OCI-LY7 (cell line): ENCODE measurements around the gene GIT2. TPM values are rescaled to one million over a fixed set of nuclear protein-coding genes. Genes with fewer than 3 reads are reported as not detected.

Source experiments
- BruUV-seq: library from RNA; stranded (reverse); fragments of 400-500 nt; replicated peaks from 2 replicates; lab custom pipeline; 2021; lab: Mats Ljungman, UMichigan
- CTCF ChIA-PET: fragments of 300-600 bp; sonication (Branson Sonifier 250); formaldehyde crosslinking; loops from one replicate; lab custom pipeline; 2022; ENCODE audit warnings: antibody characterized with exemption; ENCODE audit not compliant: unreplicated experiment; lab: Charles Lee
- POLR2A ChIA-PET: fragments of 300-600 bp; sonication (Branson Sonifier 250); formaldehyde crosslinking; loops from one replicate; lab custom pipeline; 2022; ENCODE audit warnings: antibody characterized with exemption; lab: Charles Lee
- DNase-seq: peaks from one replicate; pipeline ENCODE4 v3.0.0-alpha.2; 2015; ENCODE audit warnings: low spot score
- H2AFZ ChIP-seq: fragments of 200-600 bp; sonication (generic), shearing (Covaris generic); 2 replicates; pipeline ENCODE4 v1.6.1; 2014; ENCODE audit warnings: mild to moderate bottlenecking, antibody characterized with exemption, low read length, moderate library complexity
- H3K27ac ChIP-seq: fragments of 200-600 bp; sonication (generic); 2 replicates; pipeline ENCODE4 v1.5.1; 2014; ENCODE audit warnings: mixed run types, low read depth, mild to moderate bottlenecking, moderate library complexity, low read length, inconsistent platforms; ENCODE audit not compliant: poor library complexity, severe bottlenecking
- H3K36me3 ChIP-seq: fragments of 200-600 bp; sonication (generic); 2 replicates; pipeline ENCODE4 v1.6.1; 2014; ENCODE audit warnings: mild to moderate bottlenecking, antibody characterized with exemption, low read length, moderate library complexity, mixed read lengths; ENCODE audit not compliant: insufficient read depth
- H3K4me1 ChIP-seq: fragments of 200-600 bp; sonication (generic); 2 replicates; pipeline ENCODE4 v1.5.1; 2014; ENCODE audit warnings: mild to moderate bottlenecking, low read length; ENCODE audit not compliant: insufficient read depth, poor library complexity, severe bottlenecking
- H3K4me2 ChIP-seq: fragments of 200-600 bp; sonication (generic); 2 replicates; pipeline ENCODE4 v1.6.1; 2014; ENCODE audit warnings: mild to moderate bottlenecking, low read length
- H3K4me3 ChIP-seq: fragments of 200-600 bp; sonication (generic); 2 replicates; pipeline ENCODE4 v1.5.1; 2014; ENCODE audit warnings: mild to moderate bottlenecking, low read depth, low read length; ENCODE audit not compliant: poor library complexity, severe bottlenecking
- H3K79me2 ChIP-seq: fragments of 200-600 bp; sonication (generic); 2 replicates; pipeline ENCODE4 v1.6.1; 2016; ENCODE audit warnings: low read depth, mild to moderate bottlenecking, low read length, moderate library complexity, mixed read lengths; ENCODE audit not compliant: insufficient read depth
- H3K9me2 ChIP-seq: fragments of 200-600 bp; sonication (generic); 2 replicates; pipeline ENCODE4 v1.6.1; 2016; ENCODE audit warnings: mild to moderate bottlenecking, low read length, mixed read lengths; ENCODE audit not compliant: insufficient read depth
- H3K9me3 ChIP-seq: fragments of 200-600 bp; sonication (generic); 2 replicates; pipeline ENCODE4 v1.6.1; 2014; ENCODE audit warnings: mild to moderate bottlenecking, mixed run types, low read length, mixed read lengths
- H4K20me1 ChIP-seq: fragments of 200-600 bp; sonication (generic); 2 replicates; pipeline ENCODE4 v1.6.1; 2014; ENCODE audit warnings: mild to moderate bottlenecking, antibody characterized with exemption, low read length, moderate library complexity, mixed read lengths; ENCODE audit not compliant: insufficient read depth
- CTCF ChIP-seq: fragments of 200-600 bp; sonication (generic); conservative IDR thresholded peaks from 2 replicates; pipeline ENCODE4 v1.5.1; 2014; ENCODE audit warnings: mild to moderate bottlenecking, antibody characterized with exemption, low read length, moderate library complexity, mixed read lengths
- EZH2phosphoT487 ChIP-seq: fragments of 200-600 bp; sonication (generic); IDR thresholded peaks from 2 replicates; pipeline ENCODE4 v1.6.1; 2018; ENCODE audit warnings: low read depth, borderline replicate concordance, mild to moderate bottlenecking, mixed run types, antibody characterized with exemption, low read length, moderate library complexity, mixed read lengths
- intact Hi-C: fragments of 100-400 bp; cut with micrococcal nuclease; formaldehyde crosslinking; loops from one replicate; pipeline ENCODE4 v1.10.0; 2022; ENCODE audit not compliant: unreplicated experiment
- total RNA-seq, 2 experiments: library from RNA; depleted of rRNA in 1 of 2; stranded (reverse); fragments of >200 nt in 1 of 2; shearing (Covaris generic) in 1 of 2; gene quantifications; 2 replicates each; pipeline ENCODE4 v1.2.3, GENCODE V29; 2014 to 2022

Gene GIT2
- total RNA-seq, 2 experiments from 2014 or later = 57.1 to 123 TPM

- TF ChIP-seq CTCF (no peak), EZH2phosphoT487 (no peak)
- POLR2A ChIA-PET = interaction anchor here (0.6 to 1.6 kb wide), 3 partner anchors 17 to 653 kb away, joined by 3 to 7 read pairs (median 3); no protein-coding TSS in a partner anchor
- no peak for DNase-seq
- no peaks in the 10 kb centered on the region for H4K20me1 ChIP-seq
- intact Hi-C loops = no loop called here
- H3K4me1 ChIP-seq = no peaks in the 10 kb centered on the region
- no peak overlapping the region for H3K27ac ChIP-seq
- no peaks in the 10 kb centered on the region for H3K79me2 ChIP-seq
- no TSS peak for BruUV-seq
- no peak overlapping the region for H3K4me2 ChIP-seq
- CTCF ChIA-PET = no interaction called here
- H3K4me3 ChIP-seq = no peak overlapping the region
- H2AFZ ChIP-seq = no peak overlapping the region
- peaks cover 96% of the 10 kb centered on the region for H3K36me3 ChIP-seq
- no peaks in the 10 kb centered on the region for H3K9me3 ChIP-seq
- H3K9me2 ChIP-seq = no peaks in the 10 kb centered on the region
These were observed 32.8 kb downstream of the GIT2 start for GRCh38 chr12:109963330-109963729.

GRCh38 chr12:109962398-109962797 lies 33.8 kb downstream of the GIT2 start:
- ChIA-PET CTCF (no interaction called here), POLR2A (no interaction called here)
- H3K36me3 ChIP-seq = peaks cover 96% of the 10 kb centered on the region
- no TSS peak for BruUV-seq
- H3K9me2 ChIP-seq = no peaks in the 10 kb centered on the region
- no peaks in the 10 kb centered on the region for H4K20me1 ChIP-seq
- intact Hi-C loops = no loop called here
- no peak overlapping the region for H3K4me3 ChIP-seq
- no peak for DNase-seq
- no peak overlapping the region for H3K4me2 ChIP-seq
- no peaks in the 10 kb centered on the region for H3K4me1 ChIP-seq
- no peak for TF ChIP-seq EZH2phosphoT487
- no peak for TF ChIP-seq CTCF
- H3K79me2 ChIP-seq = no peaks in the 10 kb centered on the region
- no peak overlapping the region for H3K27ac ChIP-seq
- no peaks in the 10 kb centered on the region for H3K9me3 ChIP-seq
- no peak overlapping the region for H2AFZ ChIP-seq

GRCh38 chr12:109961612-109962011 lies 34.6 kb downstream of the GIT2 start:
- H4K20me1 ChIP-seq = no peaks in the 10 kb centered on the region
- H3K27ac ChIP-seq = no peak overlapping the region
- no peaks in the 10 kb centered on the region for H3K9me2 ChIP-seq
- H3K4me2 ChIP-seq = no peak overlapping the region
- H3K36me3 ChIP-seq = peaks cover 96% of the 10 kb centered on the region
- no peak overlapping the region for H3K4me3 ChIP-seq
- H3K9me3 ChIP-seq = no peaks in the 10 kb centered on the region
- H3K79me2 ChIP-seq = no peaks in the 10 kb centered on the region
- POLR2A ChIA-PET = interaction anchor here (0.6 kb wide), 1 partner anchor 807 kb away, joined by 3 read pairs; no protein-coding TSS in a partner anchor
- no peak for TF ChIP-seq EZH2phosphoT487
- TF ChIP-seq CTCF = no peak
- DNase-seq = no peak
- CTCF ChIA-PET = no interaction called here
- no TSS peak for BruUV-seq
- H2AFZ ChIP-seq = no peak overlapping the region
- intact Hi-C loops = no loop called here
- H3K4me1 ChIP-seq = no peaks in the 10 kb centered on the region
